HuH-7 (cell line): ENCODE results near the gene PNPLA6.

Experiments used
- DNase-seq: peaks from one replicate; pipeline ENCODE4 v3.0.0; 2011; ENCODE audit warnings: low spot score

Gene PNPLA6

DNA sequence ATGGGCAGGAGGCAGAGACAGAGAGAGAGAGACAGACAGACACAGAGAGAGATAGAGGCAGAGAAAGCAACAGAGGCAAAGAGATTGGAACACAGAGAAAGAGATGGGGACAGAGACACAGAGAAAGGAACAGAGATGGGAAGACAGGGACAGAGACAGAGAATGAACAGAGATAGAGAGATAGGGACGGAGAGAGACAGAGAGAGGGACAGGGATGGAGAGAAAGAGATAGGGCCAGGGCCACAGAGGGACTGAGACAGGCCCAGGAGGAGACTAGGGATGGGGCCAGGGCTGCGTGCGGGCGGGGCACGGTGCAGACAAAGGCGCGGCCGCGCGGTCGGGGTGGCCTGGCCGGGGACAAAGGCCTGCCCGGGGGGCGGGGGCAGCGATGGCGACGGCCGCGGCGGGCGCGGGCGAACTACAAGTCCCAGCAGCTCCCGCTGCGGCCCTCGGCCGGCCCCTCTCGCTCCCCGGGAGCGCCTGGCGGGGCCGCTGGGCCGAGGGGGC lies 19.8 kb upstream of the PNPLA6 start, which contains the start of gene ZNF358:
ZNF358 (plus strand) TSS at position 459 of the 507 bp plus-strand sequence. CDS start 3,140 bp downstream, outside the sequence.
- peak; percentile 87 for DNase-seq

GRCh38 chr19:7516333-7516732 lies 19.2 kb upstream of the PNPLA6 start:
- no peak for DNase-seq

- DNase-seq, result no peak
Observed at GRCh38 chr19:7516878-7517277, 18.6 kb upstream of the PNPLA6 start.

GRCh38 chr19:7519361-7520130 lies 16.0 kb upstream of the PNPLA6 start:
- DNase-seq, result no peak

GRCh38 chr19:7520131-7521051 lies 15.1 kb upstream of the PNPLA6 start:
- DNase-seq, result no peak

- DNase-seq, result no peak
Observed at GRCh38 chr19:7521551-7522071, 13.9 kb upstream of the PNPLA6 start.

- peak; percentile 100 for DNase-seq
Observed at GRCh38 chr19:7522072-7522922, 13.2 kb upstream of the PNPLA6 start, which contains the start of gene MCOLN1. Gene MCOLN1, plus strand, starts transcription at chr19:7522624. Its CDS starts 127 bp downstream, at chr19:7522751.

DNA sequence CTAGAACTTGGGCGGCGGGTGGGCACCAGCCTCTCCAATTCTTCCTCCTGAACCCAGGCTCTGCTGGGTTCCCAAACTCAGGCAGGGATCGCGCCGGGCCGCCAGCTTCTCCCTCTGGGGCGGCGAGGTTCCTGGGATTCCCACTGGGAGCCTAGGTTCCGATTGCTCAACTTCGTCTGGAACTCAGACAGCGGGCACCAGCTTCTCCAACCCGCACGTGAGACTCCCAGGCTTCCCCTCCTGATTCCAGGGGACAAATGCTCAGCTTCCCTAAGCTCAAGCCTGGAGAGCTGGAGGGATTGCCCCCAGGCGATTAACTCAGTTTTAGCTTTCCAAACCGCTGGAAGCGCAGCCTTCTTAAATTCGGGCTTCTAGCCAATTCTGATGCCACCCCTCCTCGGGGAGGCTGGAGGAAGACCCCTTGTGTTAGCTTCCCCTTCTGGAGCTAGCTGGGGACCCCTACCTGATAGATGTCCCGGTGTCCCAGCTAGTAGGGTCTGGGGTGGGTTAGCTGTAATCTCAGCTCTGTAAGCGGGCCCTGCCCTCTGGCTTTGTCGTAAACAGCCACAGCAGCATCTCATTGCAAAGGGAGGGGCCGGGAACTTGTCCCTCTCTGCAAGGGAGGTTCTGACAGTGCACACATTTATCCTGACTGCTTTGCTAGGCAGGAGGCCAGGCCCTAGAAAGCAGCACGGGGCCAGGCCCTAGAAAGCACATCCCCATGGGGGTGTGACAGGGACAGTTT lies 12.4 kb upstream of the PNPLA6 start:
- DNase-seq, result no peak

DNA sequence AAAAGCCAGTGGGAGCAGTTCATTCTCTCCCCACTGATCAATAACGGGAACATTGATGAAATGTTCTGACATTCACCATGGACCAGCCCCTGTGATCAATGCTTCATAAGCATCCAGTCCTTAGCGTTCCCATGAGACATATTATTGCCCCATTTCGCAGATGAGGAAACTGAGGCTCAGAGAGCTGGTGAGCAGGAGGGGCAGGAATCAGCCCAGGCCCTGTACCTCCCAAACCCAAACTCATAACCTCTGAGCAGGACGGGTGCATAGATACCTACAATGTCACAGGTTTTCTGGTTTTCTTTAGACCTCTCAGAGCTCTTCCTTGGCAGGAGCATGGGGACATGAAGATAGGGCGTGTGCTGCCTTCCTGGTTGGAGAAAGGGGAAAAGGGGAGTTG lies 11.0 kb upstream of the PNPLA6 start:
- DNase-seq, result no peak

DNA sequence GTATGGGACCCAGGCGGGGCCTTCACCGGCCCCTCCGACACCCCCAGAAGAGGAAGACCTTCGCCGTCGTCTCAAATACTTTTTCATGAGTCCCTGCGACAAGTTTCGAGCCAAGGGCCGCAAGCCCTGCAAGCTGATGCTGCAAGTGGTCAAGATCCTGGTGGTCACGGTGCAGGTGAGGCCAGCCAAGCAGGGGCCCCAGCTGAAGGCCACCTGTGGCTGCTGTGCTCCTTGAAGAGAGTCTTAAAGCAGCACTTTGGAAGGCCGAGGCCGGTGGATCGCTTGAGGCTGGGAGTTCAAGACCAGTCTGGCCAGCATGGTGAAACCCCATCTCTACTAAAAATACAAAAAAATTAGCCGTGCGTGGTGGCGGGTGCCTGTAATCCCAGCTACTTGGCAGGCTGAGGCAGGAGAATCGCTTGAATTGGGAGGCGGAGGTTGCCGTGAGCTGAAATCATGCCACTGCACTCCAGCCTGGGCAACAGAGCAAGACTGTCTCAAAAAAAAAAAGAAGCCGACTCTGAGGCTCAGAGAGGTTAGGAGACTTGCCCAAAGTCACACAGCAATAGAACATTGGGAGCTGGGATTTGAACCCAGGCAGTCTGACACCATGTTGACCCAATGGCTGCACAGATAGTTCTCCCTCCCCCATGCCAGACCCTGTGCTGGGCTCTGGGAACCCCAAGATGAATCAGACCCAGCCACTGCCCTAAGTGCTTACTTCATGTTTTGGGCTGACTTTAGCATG lies 10.4 kb upstream of the PNPLA6 start:
- DNase-seq, result no peak

- no peak for DNase-seq
Observed at GRCh38 chr19:7526059-7526929, 9.2 kb upstream of the PNPLA6 start.

- no peak for DNase-seq
Observed at GRCh38 chr19:7527516-7528191, 7.9 kb upstream of the PNPLA6 start.

GRCh38 chr19:7528192-7528519 lies 7.4 kb upstream of the PNPLA6 start:
- no peak for DNase-seq

DNA sequence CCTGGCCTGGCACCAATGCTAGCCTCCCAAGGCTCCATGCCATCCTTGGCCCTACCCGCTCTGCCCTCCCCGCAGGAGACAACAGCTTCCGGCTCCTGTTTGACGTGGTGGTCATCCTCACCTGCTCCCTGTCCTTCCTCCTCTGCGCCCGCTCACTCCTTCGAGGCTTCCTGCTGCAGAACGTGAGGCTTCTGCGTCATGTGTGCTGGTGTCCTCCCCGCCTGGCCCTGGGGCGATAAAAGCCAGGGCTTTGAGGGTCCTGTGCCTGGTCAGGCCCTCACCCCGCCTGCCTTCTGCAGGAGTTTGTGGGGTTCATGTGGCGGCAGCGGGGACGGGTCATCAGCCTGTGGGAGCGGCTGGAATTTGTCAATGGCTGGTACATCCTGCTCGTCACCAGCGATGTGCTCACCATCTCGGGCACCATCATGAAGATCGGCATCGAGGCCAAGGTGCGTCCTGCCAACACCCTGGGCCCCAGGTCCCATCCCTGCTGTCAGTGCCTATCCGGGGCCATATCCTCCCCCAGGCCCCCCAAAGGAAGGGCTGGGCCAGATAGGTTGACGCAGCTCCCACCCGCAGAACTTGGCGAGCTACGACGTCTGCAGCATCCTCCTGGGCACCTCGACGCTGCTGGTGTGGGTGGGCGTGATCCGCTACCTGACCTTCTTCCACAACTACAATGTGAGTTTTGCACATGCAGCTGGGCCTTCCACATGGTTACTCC lies 6.8 kb upstream of the PNPLA6 start:
- DNase-seq, result no peak

DNA sequence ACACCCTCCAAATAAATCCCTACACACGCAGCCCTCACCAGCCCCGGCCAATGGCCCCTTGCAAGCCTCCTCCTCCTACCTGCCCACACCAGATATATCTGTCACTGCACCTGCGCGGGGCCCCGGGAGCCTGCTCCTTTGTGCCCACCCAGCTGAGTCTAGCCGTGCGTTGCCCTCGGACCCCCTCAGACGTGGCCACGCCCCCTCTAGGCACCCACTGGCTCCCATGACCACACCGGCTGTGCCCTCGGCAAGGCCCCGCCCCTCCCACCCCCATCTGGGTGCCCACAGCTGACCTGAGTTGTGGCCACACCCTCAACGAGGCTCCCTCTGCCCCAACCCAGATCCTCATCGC lies 6.3 kb upstream of the PNPLA6 start:
- no peak for DNase-seq

DNA sequence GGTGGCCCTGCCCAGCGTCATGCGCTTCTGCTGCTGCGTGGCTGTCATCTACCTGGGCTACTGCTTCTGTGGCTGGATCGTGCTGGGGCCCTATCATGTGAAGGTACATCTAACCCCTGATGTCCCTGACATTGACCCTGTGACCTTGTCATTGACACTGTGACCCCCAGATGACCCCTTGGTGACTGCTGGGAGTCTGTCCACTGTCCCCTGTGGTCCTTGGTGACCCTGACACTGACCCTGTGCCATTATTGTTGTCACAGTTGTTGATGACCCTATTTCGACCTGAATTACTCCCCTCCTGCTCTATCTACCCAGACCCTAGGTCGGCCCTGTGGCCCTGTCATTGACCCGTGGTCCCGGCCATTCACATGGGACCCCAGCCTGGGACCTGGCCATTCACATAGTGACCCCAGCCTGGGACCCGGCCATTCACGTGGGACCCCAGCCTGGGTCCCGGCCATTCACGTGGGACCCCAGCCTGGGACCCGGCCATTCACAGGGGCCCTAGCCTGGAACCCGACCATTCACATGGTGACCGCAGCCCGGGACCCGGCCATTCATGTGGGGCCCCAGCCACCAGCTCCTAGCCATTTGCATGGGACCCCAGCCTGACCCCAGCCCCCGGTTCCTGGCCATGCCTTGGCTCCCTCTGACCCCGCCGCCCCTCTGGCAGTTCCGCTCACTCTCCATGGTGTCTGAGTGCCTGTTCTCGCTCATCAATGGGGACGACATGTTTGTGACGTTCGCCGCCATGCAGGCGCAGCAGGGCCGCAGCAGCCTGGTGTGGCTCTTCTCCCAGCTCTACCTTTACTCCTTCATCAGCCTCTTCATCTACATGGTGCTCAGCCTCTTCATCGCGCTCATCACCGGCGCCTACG lies 5.7 kb upstream of the PNPLA6 start:
- DNase-seq, result no peak

DNA sequence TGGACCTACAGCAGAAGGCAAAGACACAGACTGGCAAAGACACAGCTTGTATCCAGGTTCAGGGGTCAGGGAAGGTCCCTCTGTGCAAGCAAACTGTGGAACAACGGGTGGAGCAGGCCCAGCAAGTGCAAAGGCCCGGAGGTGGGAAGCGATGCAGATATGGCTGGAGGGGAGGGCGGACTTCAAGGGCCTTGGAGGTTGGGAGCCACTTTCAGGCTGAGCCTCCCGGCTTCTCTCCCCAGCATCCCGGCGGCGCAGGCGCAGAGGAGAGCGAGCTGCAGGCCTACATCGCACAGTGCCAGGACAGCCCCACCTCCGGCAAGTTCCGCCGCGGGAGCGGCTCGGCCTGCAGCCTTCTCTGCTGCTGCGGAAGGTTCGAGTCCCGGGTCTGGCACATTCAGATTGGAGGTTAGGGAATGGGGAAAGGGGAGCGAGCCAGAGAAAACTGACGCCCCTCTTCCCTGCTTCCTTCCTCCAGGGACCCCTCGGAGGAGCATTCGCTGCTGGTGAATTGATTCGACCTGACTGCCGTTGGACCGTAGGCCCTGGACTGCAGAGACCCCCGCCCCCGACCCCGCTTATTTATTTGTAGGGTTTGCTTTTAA lies 2.1 kb upstream of the PNPLA6 start:
- no peak for DNase-seq
